Measurements from ENCODE around the gene PARP8. TPM values are rescaled to one million over a fixed set of nuclear protein-coding genes. Genes with fewer than 3 reads are reported as not detected.

The PARP8 gene
- total RNA-seq, 2 experiments from 2014 or later: 36.8 to 39.2 TPM

- Histone ChIP-seq H3K4me1 (ENCODE audit: insufficient read depth, low read length, poor library complexity, severe bottlenecking) (no peaks in the 10 kb centered on the region), H4K20me1 (ENCODE audit: insufficient read depth, low read length) (no peaks in the 10 kb centered on the region), H3K4me2 (ENCODE audit: low read length) (no peak overlapping the region), H3K4me3 (ENCODE audit: low read depth, low read length, poor library complexity, severe bottlenecking) (no peak overlapping the region), H3K36me3 (ENCODE audit: insufficient read depth, low read length) (peaks cover 53% of the 10 kb centered on the region), H3K9me2 (ENCODE audit: insufficient read depth, low read length) (no peaks in the 10 kb centered on the region), H2AFZ (ENCODE audit: low read length) (no peak overlapping the region), H3K27ac (ENCODE audit: low read depth, low read length, poor library complexity, severe bottlenecking) (no peak overlapping the region), H3K79me2 (ENCODE audit: insufficient read depth, low read depth, low read length) (no peaks in the 10 kb centered on the region), H3K9me3 (ENCODE audit: low read length) (no peaks in the 10 kb centered on the region)
- CTCF ChIA-PET (ENCODE audit: unreplicated experiment): no interaction called here
- TF ChIP-seq CTCF (conservative IDR thresholded peaks at IDR 0.05; ENCODE audit: low read length): no peak
- TF ChIP-seq EZH2phosphoT487 (IDR thresholded peaks at IDR 0.05; ENCODE audit: borderline replicate concordance, low read depth, low read length): no peak
- no peak for DNase-seq (ENCODE audit: low spot score)
- BruUV-seq (replicated peaks): no TSS peak
- POLR2A ChIA-PET: no interaction called here
- intact Hi-C loops (cut with micrococcal nuclease; ENCODE audit: unreplicated experiment): no loop called here
These were observed 156.3 kb downstream of the PARP8 start for GRCh38 chr5:50822761-50823160.

- no peak overlapping the region for H3K27ac ChIP-seq (ENCODE audit: low read depth, low read length, poor library complexity, severe bottlenecking)
- POLR2A ChIA-PET: interaction anchor here (0.6 kb wide), 1 partner anchor 472 kb away, joined by 3 read pairs; no protein-coding TSS in a partner anchor
- H3K36me3 ChIP-seq (ENCODE audit: insufficient read depth, low read length): peaks cover 56% of the 10 kb centered on the region
- H3K4me2 ChIP-seq (ENCODE audit: low read length): no peak overlapping the region
- CTCF ChIA-PET (ENCODE audit: unreplicated experiment): no interaction called here
- intact Hi-C loops (cut with micrococcal nuclease; ENCODE audit: unreplicated experiment): no loop called here
- H3K4me1 ChIP-seq (ENCODE audit: insufficient read depth, low read length, poor library complexity, severe bottlenecking): no peaks in the 10 kb centered on the region
- H3K4me3 ChIP-seq (ENCODE audit: low read depth, low read length, poor library complexity, severe bottlenecking): no peak overlapping the region
- H4K20me1 ChIP-seq (ENCODE audit: insufficient read depth, low read length): no peaks in the 10 kb centered on the region
- TF ChIP-seq CTCF (conservative IDR thresholded peaks at IDR 0.05; ENCODE audit: low read length): no peak
- no peak for DNase-seq (ENCODE audit: low spot score)
- H2AFZ ChIP-seq (ENCODE audit: low read length): no peak overlapping the region
- no peaks in the 10 kb centered on the region for H3K9me2 ChIP-seq (ENCODE audit: insufficient read depth, low read length)
- no peaks in the 10 kb centered on the region for H3K79me2 ChIP-seq (ENCODE audit: insufficient read depth, low read depth, low read length)
- no peaks in the 10 kb centered on the region for H3K9me3 ChIP-seq (ENCODE audit: low read length)
- BruUV-seq (replicated peaks): no TSS peak
These were observed 157.1 kb downstream of the PARP8 start for GRCh38 chr5:50823568-50823967.

GRCh38 chr5:50824109-50824508, 157.7 kb downstream of the PARP8 start:
- Histone ChIP-seq H3K4me2 (ENCODE audit: low read length) (no peak overlapping the region), H3K36me3 (ENCODE audit: insufficient read depth, low read length) (peaks cover 58% of the 10 kb centered on the region), H4K20me1 (ENCODE audit: insufficient read depth, low read length) (no peaks in the 10 kb centered on the region), H3K79me2 (ENCODE audit: insufficient read depth, low read depth, low read length) (no peaks in the 10 kb centered on the region), H2AFZ (ENCODE audit: low read length) (no peak overlapping the region), H3K9me2 (ENCODE audit: insufficient read depth, low read length) (no peaks in the 10 kb centered on the region), H3K4me3 (ENCODE audit: low read depth, low read length, poor library complexity, severe bottlenecking) (no peak overlapping the region), H3K27ac (ENCODE audit: low read depth, low read length, poor library complexity, severe bottlenecking) (no peak overlapping the region), H3K4me1 (ENCODE audit: insufficient read depth, low read length, poor library complexity, severe bottlenecking) (no peaks in the 10 kb centered on the region), H3K9me3 (ENCODE audit: low read length) (no peaks in the 10 kb centered on the region)
- intact Hi-C loops (cut with micrococcal nuclease; ENCODE audit: unreplicated experiment): no loop called here
- ChIA-PET CTCF (ENCODE audit: unreplicated experiment) (no interaction called here), POLR2A (interaction anchor here (0.6 kb wide), 1 partner anchor 473 kb away, joined by 3 read pairs; no protein-coding TSS in a partner anchor)
- TF ChIP-seq EZH2phosphoT487 (IDR thresholded peaks at IDR 0.05; ENCODE audit: borderline replicate concordance, low read depth, low read length) (no peak), CTCF (conservative IDR thresholded peaks at IDR 0.05; ENCODE audit: low read length) (no peak)
- no TSS peak for BruUV-seq (replicated peaks)
- DNase-seq (ENCODE audit: low spot score): no peak

Data from OCI-LY7 (cell line).